SH-SY5Y (cell line): Measurements from ENCODE around the gene FLNB.

ENCODE experiments used
- GATA2 ChIP-seq: IDR thresholded peaks from 2 replicates; pipeline ENCODE4 v1.6.1; 2011; ENCODE audit warnings: mild to moderate bottlenecking, low read depth, low read length
- GATA3 ChIP-seq: IDR thresholded peaks from 2 replicates; pipeline ENCODE4 v1.6.1; 2011; ENCODE audit warnings: low read depth, mild to moderate bottlenecking, low read length, moderate library complexity

DNA sequence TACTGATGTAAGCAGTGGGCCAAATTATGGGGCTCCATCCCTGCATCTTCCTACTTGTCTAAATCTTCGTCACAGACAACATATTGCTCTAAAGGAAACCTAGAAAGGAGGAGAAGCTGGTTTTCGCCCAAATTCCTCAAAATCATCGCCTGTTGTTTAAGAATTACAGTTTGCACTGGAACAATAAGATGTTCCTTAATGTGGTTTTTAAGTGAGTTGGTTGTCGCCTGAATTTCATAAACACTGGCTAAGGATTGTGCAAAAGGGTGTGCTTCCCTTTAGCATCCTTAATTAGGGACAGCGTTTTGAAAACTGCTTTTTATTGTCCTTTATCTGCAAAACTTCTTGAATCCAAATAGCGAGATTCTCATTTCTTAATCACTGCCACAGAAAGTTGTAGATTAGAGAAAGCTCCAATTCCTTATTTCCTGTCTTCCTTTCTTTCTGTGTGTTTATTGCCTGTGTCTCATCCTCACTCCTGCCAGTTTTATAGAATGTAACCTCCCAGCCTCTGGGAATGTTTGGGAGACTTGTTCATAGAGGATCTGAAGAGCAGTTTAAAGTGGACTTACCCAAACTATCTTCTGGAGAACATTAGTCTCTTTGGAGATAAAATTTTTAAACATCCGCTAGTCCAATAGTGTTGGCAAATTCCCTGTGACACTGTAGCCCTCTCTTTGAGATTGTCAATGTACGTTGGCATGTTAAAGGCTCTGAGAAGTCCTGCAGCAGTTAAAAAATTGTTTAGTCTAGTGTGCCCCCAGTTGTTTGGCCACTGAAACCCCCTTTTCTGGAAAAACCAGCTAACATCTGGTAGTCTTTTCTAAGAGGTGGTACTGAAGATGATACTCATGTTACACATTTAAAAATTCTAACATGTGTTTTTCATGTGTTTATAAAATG is 50.4 kb downstream of the FLNB start:
- TF ChIP-seq GATA2 (no peak), GATA3 (no peak)
